ENCODE results near the gene SRBD1. TPM values are rescaled to one million over a fixed set of nuclear protein-coding genes. Genes with fewer than 3 reads are reported as not detected.

Gene SRBD1
- total and polyA plus RNA-seq, 2 of the 8 experiments (the other 6 are each of a cell fraction or from before 2014, with no cell fraction given): 4.6 to 20.0 TPM

DNA sequence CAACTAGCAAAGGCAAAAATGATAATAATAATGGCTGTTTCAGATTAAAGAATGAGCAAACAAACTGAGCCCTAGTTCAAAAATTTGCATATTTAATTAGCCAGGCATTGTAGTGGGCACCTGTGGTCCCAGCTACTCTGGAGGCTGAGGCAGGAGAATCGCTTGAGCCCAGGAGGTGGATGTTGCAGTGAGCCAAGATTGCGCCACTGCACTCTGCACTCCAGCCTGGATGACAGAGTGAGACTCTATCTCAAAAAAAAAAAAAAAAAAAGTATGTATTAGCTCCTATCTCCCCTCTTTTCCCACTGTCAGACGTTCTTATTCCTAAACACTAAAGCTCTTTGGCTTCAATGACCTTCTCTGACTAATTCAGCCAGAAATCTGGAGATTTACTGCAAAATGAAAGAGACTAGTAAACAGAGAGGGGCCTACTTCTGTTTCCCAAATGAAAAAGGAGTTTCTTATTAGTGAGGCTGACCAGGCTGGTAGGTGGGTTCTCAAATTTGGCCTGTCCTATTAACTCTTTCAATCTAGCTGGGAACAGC, 3.9 kb upstream of the SRBD1 start:
- no peaks in the 10 kb centered on the region for H3K23me2 ChIP-seq (ENCODE audit: low read depth, low read length)
- H3K9me3 ChIP-seq (ENCODE audit: insufficient read depth in 2 of 2, low read depth in 1 of 2, low read length in 1 of 2): no peaks in the 10 kb centered on the region
- no peak for DNase-seq (ENCODE audit: low read depth in 1 of 2, low spot score in 2 of 2)
- H3K4me1 ChIP-seq (replicated peaks in 1 of 4; ENCODE audit: control insufficient read depth in 3 of 4, insufficient read depth in 4 of 4, low read length in 3 of 4): peaks cover 0 to 1% (median 0%) of the 10 kb centered on the region in 4 experiments; a peak in 1 of 7 replicates
- no peak for FAIRE-seq
- no peak overlapping the region for H4K8ac ChIP-seq (ENCODE audit: extremely low read depth, insufficient read depth, low read length)
- no peak overlapping the region for H3K56ac ChIP-seq (replicated peaks; ENCODE audit: insufficient read length, low read depth, low read length)
- no peak overlapping the region for H3K27ac ChIP-seq (ENCODE audit: low read depth, low read length)
- H2BK12ac ChIP-seq (ENCODE audit: low read depth, low read length): no peak overlapping the region
- TF ChIP-seq SUZ12 (IDR thresholded peaks at IDR 0.05; ENCODE audit: low read length): no peak
- TF ChIP-seq, protein P1, sequence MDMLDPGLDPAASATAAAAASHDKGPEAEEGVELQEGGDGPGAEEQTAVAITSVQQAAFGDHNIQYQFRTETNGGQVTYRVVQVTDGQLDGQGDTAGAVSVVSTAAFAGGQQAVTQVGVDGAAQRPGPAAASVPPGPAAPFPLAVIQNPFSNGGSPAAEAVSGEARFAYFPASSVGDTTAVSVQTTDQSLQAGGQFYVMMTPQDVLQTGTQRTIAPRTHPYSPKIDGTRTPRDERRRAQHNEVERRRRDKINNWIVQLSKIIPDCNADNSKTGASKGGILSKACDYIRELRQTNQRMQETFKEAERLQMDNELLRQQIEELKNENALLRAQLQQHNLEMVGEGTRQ (IDR thresholded peaks at IDR 0.05; ENCODE audit: low read length): no peak
- no peak for TF ChIP-seq BACH1 (IDR thresholded peaks at IDR 0.05; ENCODE audit: low read length)
- TF ChIP-seq GABPA (IDR thresholded peaks at IDR 0.05; ENCODE audit: borderline replicate concordance, insufficient read depth, low read length): no peak
- TF ChIP-seq CBX8 (IDR thresholded peaks at IDR 0.05; ENCODE audit: borderline replicate concordance, low read depth, low read length): no peak
- TF ChIP-seq EP300 (IDR thresholded peaks at IDR 0.05; ENCODE audit: borderline replicate concordance in 1 of 2, low read depth in 2 of 2, low read length in 2 of 2): no peak
- TF ChIP-seq TAF7 (optimal IDR thresholded peaks at IDR 0.05; ENCODE audit: borderline replicate concordance, low read depth, low read length): no peak
- no peak for TF ChIP-seq BRCA1 (IDR thresholded peaks at IDR 0.05; ENCODE audit: low read depth, low read length)
- TF ChIP-seq TEAD4 (IDR thresholded peaks at IDR 0.05; ENCODE audit: low read depth, low read length): no peak
- no peak for TF ChIP-seq GTF2F1 (IDR thresholded peaks at IDR 0.05; ENCODE audit: borderline replicate concordance, low read depth, low read length)
- TF ChIP-seq KDM1A (IDR thresholded peaks at IDR 0.05; ENCODE audit: borderline replicate concordance, low read length): no peak
- TF ChIP-seq CBX5 (IDR thresholded peaks at IDR 0.05; ENCODE audit: low read depth, low read length): no peak
- no peak overlapping the region for H4K91ac ChIP-seq (replicated peaks; ENCODE audit: insufficient read length, low read length)
- H3K4me2 ChIP-seq (ENCODE audit: insufficient read depth in 1 of 2, low read depth in 2 of 2, low read length in 2 of 2): no peak overlapping the region
- no peak overlapping the region for H2BK20ac ChIP-seq (ENCODE audit: low read length)
- no peaks in the 10 kb centered on the region for H3K27me3 ChIP-seq (replicated peaks in 1 of 4; ENCODE audit: control insufficient read depth in 3 of 4, extremely low read depth in 1 of 4, insufficient read depth in 3 of 4, low read length in 3 of 4)
- no peak overlapping the region for H2BK120ac ChIP-seq (replicated peaks; ENCODE audit: low read depth, low read length)
- H4K20me1 ChIP-seq (replicated peaks in 1 of 2; ENCODE audit: control insufficient read depth in 1 of 2, insufficient read depth in 2 of 2, low read length in 2 of 2): no peaks in the 10 kb centered on the region
- WGBS, 2 experiments (ENCODE audit: extremely low coverage in 1 of 2, insufficient coverage in 1 of 2, insufficient read length in 1 of 2, insufficient replicate concordance in 2 of 2, low coverage in 1 of 2, low lambda C conversion rate in 2 of 2, missing lambda C conversion rate in 1 of 2): 83% methylated on average over 3 of the region's 3 CpGs; no CpG with 5 or more reads in 1 of the 2 experiments
- H3K4me3 ChIP-seq (ENCODE audit: extremely low read depth in 1 of 4, insufficient read depth in 2 of 4, low read depth in 3 of 4, low read length in 4 of 4): no peak overlapping the region
- POLR2A ChIA-PET (ENCODE audit: partially characterized antibody): no interaction called here
- no peak overlapping the region for H2BK15ac ChIP-seq (ENCODE audit: low read length)
- no peak overlapping the region for H2BK5ac ChIP-seq (ENCODE audit: low read depth, low read length)
- no peaks in the 10 kb centered on the region for H3K36me3 ChIP-seq (ENCODE audit: control insufficient read depth in 2 of 4, insufficient read depth in 4 of 4, low read length in 3 of 4)
- no peak overlapping the region for H3K18ac ChIP-seq (ENCODE audit: extremely low read depth, low read length)
- H3K79me1 ChIP-seq (ENCODE audit: low read depth, low read length): no peaks in the 10 kb centered on the region
- H4K5ac ChIP-seq (ENCODE audit: insufficient read length, low read depth, low read length): no peak overlapping the region
- no peak overlapping the region for H3K4ac ChIP-seq (replicated peaks; ENCODE audit: insufficient read length, low read depth, low read length)
- no peak overlapping the region for H3K23ac ChIP-seq (ENCODE audit: insufficient read length)
- H3K79me2 ChIP-seq (ENCODE audit: control insufficient read depth in 1 of 2, insufficient read depth in 2 of 2, low read length in 2 of 2): peaks cover 0 to 4% of the 10 kb centered on the region in 2 experiments; a peak in 2 of 4 replicates
- H3K9ac ChIP-seq (replicated peaks in 1 of 4; ENCODE audit: extremely low read depth in 1 of 4, low read depth in 3 of 4, low read length in 3 of 4): no peak overlapping the region
- H2AK5ac ChIP-seq (ENCODE audit: low read depth, low read length): no peak overlapping the region
- H2AFZ ChIP-seq (ENCODE audit: low read length): 0 out of 2 replicates have a peak overlapping the region, but pooled peaks have one; percentile 66
- CTCF ChIA-PET (ENCODE audit: partially characterized antibody): interaction anchor here (0.6 to 1.3 kb wide), 3 partner anchors 12 to 679 kb away, joined by 3 to 4 read pairs (median 3); no protein-coding TSS in a partner anchor
- H3K14ac ChIP-seq (ENCODE audit: insufficient read length): no peak overlapping the region

All from H1 (cell line).